Endothelial cell of hepatic sinusoid (primary cell): ENCODE measurements around the gene SMIM7.

Source experiments
- in situ Hi-C: cut with HindIII; loops from 2 replicates; pipeline ENCODE4 v1.10.0; 2017; ENCODE audit warnings: low sequenced_read_pairs

SMIM7 gene

DNA sequence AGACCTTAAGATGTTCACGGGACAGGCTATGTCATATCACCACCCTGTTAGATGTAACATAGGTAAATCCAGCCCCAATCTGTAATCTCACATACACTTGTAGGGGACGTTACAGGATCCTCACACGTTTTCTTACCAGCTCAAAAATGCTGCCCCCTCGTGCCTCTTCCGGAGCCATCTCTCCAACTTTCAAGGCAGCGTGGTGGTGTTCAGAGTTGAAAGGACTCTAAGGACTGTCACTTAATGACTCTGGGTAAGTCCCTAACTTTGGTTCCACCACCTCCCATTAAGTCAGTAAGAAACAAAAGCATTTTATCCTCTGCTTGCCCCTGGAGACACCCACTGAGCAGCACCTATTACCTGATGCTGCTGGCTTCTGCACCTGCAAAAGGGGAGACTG lies 36.4 kb downstream of the SMIM7 start:
- in situ Hi-C loops = loop anchor here (5.0 kb wide), 1 partner anchor 51 kb away; the partner anchor contains the start of gene SLC35E1

GRCh38 chr19:16623066-16623465 lies 36.9 kb downstream of the SMIM7 start:
- in situ Hi-C loops = loop anchor here (5.0 kb wide), 1 partner anchor 51 kb away; the partner anchor contains the start of gene SLC35E1

- in situ Hi-C loops = loop anchor here (5.0 kb wide), 1 partner anchor 49 kb away; the partner anchor contains the start of gene SLC35E1
Measured at GRCh38 chr19:16621165-16621800, 38.7 kb downstream of the SMIM7 start.

DNA sequence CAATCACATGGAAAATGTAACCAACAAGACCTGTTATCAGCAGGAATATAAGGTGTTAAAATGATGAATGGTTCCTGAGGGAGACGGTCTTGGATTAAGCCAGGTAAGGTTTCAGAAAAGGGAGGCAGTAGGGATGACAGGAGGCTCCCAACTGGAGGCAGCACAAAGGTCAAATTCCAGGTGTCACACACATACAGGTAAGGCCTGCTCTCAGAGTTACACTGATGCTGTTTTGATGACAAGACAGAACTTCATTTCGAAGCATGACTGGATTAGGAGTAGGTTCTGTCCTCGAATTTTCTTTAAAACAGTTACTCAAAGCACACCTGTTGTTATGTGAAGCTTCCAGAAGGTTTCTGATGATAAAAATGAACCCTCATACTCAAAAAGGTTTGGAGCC lies 39.4 kb downstream of the SMIM7 start:
- in situ Hi-C loops = loop anchor here (5.0 kb wide), 1 partner anchor 48 kb away; the partner anchor contains the start of gene SLC35E1

- in situ Hi-C loops = loop anchor here (5.0 kb wide), 1 partner anchor 48 kb away; the partner anchor contains the start of gene SLC35E1
Measured at GRCh38 chr19:16620018-16620417, 39.9 kb downstream of the SMIM7 start.

DNA sequence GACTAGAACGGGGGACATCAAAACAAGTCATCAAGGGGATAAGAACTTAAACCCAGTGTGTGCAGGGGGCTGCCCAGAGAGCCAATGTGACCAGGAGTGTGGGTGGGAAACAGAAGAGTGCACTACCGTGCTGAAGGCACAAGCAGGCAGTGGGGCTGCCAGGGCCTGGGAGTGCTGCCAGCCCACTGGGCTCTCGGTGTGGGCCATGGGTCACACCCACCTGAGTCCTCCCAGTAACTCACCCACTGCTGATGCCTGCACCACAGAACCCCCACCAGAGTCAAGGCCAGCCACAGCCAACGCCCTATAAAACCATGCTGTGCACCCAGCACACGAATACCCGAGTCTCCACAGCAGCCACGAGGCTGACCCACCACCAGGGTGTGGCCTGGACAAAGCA lies 40.5 kb downstream of the SMIM7 start:
- in situ Hi-C loops = no loop called here

DNA sequence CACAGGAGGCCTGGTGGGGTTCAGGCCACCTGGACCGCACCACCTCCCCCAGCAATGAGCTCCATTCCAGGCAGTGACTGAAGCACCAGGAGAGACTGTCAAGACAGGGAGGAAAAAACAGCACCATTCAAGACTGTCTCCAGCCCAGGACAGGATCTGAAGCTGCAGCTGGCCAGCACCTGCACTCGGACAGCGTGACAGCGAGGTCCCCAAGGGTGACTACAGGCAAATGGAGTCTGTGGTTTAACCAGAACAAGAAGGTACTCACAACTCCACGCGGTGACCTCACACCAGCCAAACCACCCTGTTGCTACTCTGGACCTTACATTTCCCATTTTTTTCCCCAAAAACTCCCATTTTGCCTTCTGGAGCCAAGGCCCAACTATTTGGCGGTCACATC lies 41.7 kb downstream of the SMIM7 start:
- in situ Hi-C loops = no loop called here

DNA sequence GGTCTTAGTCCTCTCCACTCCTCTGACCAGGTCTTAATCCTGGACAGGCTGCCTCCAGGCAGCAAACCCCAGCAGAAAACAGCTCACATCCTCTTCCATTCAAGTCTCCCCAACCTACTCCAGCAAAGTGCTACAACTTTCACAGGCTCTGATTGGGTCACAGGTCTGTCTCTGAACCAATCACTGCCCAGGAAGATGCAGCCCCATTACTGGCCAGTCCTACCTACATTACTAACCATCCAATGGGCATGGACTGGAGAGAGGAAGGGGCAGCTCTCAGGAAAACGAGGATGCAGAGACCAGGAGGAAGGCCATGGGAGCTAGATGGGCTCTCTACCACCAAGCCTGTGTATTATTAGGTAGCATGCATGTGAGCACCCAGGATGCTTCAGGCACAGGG lies 44.1 kb downstream of the SMIM7 start:
- in situ Hi-C loops = no loop called here

DNA sequence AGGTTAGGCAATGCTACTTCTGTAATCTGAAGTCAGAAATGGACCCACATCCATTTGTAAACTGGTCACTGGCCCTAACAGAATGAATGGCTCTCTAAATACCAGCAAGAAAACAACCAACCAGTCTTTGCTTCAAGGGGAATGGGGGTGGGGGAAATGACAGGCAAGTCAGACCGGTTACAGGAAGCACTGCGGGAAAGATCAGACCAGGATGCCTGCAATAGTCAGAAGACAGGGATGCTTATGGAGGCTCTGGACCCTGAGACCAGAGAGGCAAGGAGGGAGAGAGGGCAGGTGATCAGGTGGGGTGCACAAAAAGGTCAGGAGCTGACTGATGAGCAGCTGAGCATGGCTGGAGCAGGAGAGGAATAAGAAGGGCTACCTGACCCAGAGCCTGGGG lies 45.0 kb downstream of the SMIM7 start:
- in situ Hi-C loops = no loop called here

DNA sequence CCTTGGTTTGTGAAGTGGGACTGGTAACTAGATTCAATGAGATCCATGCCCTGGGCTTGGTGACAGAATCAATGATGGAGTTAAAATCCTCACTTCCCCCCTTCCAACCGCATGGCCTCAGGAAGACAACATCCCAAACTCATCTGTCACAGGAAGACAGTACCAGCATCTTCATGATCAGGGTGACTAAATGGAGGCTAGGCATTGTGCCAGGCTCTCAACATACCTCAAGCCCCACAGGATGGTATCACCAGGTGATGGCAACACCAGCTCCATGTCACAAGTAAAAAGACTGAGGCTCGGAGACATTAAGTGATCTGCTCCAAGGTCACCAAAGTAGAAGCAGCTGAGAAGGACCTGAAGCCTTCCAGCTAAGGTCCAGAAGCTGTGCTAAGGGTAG lies 46.1 kb downstream of the SMIM7 start:
- in situ Hi-C loops = no loop called here

DNA sequence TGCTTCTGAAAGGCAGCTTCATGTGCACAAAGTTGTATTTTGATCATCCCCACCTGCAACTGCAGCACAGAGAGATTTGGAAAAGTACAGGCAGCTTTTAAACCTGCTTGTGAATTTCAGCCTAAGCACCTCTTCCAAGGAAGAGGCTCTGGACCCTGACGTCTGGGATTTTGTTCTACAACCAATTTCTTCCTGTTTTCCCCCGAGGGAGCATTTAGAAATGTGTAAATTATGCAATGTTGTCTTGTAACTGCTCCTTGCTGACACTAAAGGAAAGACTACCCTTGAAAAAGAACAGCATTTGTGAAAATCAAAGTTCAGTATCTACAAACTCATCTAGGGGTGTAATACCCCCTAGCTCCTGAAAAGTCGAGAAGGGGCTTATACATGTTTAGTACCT lies 47.3 kb downstream of the SMIM7 start:
- in situ Hi-C loops = no loop called here

DNA sequence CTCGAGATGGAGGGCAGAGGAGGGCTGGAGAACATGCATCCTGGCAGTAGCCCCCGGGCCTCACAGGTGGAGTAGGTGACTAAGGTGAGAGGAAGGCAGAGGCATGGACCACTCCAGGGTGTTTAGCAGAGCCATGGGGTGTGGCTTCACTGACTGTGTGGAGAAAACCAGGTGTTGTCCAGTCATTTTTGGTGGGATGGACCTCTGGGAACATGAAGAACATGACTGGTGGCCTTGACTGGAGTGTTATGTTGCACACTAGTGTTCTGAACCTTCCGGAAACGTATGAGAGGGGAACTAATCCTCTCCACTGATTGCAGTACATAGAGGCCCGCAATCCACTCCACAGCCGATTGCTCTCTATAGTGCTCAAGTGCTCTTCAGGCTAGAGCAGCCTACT lies 48.8 kb downstream of the SMIM7 start:
- in situ Hi-C loops = no loop called here

DNA sequence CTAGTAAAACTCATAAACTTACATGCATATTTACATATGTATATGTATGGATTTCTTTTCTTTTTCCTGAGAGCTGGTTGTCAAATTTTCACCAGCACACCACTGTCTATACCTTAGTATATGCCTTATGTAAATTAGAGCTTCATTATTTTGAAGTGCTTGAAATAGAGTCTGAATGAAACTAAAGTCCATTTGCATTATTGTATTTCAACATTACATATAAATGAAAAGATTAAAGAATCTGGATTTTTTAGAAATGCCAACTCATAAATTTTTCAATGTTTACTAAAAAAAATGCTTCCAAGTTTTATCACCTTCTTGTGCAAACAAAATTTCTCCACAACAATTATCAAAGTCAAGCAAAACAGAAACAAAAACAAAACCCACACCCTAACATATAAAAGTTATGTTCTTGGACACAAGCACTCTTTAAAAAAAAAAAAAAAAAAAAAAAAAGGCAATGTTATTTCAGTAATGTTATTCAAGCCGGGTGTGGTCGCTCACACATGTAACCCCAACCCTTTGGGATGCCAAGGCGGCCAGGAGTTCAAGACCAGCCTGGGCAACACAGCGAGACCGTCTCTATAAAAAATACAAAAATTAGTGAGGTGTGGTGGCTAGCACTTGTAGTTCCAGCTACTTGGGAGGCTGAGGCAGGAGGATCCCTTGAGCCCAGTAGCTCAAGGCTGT lies 50.3 kb downstream of the SMIM7 start:
- in situ Hi-C loops = no loop called here

DNA sequence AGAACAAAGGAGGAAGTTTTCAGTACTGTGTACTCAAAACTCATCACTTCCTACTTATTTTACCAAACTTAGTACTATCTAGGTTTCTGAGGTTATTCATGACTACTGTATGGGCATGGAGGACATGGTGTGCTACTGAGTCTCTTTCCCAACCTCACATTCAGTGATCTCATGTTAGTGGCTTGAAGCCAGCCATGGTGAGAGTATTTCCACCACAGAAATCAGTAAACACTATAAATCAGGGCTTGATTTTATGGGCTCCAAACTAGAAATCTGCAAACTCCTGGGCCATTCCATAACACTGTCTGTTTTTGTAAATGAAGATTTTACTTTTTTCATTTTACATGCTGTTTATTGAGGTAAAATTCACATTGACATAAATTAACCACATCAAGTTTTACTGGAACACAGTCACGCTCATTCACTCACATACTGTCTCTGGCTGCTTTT lies 51.6 kb downstream of the SMIM7 start:
- in situ Hi-C loops = no loop called here

- in situ Hi-C loops = no loop called here
Measured at GRCh38 chr19:16607819-16608218, 52.1 kb downstream of the SMIM7 start.

DNA sequence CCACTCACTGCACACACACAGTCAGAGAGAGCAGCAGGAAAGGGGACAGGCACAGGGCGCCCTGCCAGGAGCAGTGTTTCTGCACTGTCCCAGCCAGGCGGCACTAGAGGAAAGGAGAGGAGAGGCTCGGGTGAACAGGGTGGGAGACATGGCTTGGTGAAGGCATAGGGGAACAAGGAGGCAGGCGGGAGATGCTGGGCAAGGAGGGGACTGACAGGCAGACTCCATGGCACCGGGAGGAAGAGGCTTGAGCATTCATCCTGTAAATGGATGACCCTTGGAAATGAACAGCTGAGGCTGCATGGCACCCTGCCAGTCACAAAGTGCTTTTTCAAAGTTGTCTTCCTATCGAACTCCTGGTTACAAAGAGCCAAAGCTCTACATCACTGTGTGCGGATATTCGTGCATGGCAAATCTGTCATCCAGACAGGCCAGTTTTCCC lies 54.4 kb downstream of the SMIM7 start:
- in situ Hi-C loops = no loop called here

DNA sequence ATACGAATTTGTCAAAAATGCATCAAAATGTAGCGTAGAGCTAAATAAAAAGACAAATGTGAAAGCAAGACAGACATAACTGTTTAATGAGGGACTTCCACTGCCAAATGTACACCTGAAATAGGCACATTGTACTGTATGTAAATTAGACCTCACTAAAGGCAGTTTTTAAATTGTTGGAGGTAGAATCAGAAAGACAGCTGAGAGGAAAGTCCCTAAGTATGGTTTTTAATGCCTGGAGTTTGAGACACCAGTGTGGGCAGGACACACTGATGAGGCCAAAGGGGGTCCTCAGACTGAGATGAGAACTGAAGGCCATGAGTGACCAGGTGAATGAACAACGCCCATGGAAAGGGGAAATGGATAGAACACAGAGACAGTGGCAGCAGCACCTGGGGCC lies 54.8 kb downstream of the SMIM7 start:
- in situ Hi-C loops = no loop called here

DNA sequence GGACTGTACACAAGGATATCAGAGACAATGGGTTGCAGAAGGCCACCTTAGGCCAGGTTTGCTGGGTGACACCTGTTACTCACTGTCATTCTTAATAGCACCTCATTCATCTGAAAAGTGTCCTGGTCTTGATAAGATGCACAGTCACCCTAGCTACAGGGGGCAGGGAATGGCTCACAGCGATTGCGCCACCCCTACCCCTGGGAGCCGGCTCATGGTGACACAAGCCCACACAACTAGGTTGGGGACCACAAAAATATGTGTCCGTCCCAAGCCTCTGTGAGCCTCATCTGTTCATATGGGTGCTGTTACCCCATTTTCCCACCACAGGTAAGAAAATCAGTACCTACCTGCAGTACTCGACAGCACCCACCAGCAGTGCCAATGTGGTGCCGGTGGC lies 55.3 kb downstream of the SMIM7 start:
- in situ Hi-C loops = no loop called here

DNA sequence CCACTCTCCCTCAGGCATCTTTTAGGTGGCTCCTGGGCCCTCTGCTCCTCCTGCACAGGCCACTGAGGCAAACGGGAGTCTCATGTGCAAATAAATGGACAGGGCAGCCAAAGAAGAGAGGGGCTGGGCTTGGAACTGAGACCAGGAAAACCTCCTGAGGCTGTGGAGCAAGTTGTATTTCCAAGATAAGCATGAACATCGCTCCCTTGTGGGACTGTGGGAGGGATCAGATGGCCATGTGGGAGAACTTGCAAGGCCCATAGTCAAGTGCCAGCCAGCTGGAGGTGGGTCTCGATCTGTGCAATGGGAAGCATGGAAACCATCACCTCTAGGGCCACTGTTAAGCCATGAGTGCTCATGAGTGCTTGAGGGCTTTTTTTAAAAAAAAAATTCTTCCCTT lies 56.9 kb downstream of the SMIM7 start:
- in situ Hi-C loops = no loop called here

DNA sequence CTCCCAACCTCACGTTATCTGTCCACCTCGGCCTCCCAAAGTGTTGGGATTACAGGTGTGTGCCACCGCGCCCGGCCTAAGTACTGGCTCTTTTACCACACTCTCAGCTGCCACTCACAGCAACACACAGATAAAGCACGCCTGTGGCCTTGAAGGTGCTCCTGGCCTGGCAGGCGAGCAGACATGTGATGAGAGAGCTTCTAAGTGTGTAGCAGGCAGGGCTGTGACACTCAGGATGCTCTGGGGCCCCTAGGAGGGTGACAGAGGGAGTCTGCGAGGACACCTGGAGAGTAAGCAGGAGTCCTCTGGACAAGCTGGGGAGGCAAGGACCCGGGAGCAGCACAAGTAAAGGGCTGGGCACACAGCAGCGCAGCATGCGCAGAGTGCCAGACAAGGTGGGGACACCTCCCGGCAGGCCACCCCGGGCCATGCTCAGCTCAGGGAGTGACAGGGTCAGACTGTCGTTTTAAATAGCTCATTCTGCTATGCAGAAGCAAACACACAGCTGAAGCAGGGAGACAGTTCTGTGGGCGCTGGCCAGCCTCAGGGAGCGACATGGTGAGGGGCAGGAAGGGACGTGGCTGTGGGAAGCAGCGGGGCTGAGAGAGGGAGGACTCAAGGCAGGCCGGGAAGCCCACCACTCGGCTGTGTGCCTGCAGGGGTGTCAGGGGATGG lies 58.4 kb downstream of the SMIM7 start:
- in situ Hi-C loops = no loop called here

DNA sequence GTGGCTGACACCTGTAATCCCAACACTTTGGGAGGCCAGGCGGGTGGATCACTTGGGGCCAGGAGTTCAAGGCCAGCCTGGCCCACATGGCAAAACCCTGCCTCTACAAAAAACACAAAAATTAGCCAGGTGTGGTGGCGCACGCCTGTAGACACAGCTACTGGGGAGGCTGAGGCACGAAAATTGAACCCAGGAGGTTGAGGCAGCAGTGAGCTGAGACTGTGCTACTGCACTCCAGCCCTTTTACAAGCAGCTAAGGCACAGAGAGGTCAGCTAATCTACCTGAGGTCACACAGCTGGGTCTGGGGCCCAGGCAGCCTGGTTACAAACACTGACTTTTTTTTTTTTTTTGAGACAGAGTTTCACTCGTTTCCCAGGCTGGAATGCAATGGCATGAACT lies 59.1 kb downstream of the SMIM7 start:
- in situ Hi-C loops = no loop called here
